GM23338 (cell line): Measurements from ENCODE around the gene ZNF236. TPM values are rescaled to one million over a fixed set of nuclear protein-coding genes. Genes with fewer than 3 reads are reported as not detected.

ENCODE experiments used
- ATAC-seq: fragments of 200-7000 bp; cut with Tn5 transposase; 3 replicates; pipeline ENCODE4 v1.9.1; 2020
- DNase-seq: peaks from one replicate; pipeline ENCODE4 v3.0.0-alpha.2; 2015; ENCODE audit warnings: low spot score
- H2AFZ ChIP-seq: fragments of 200-600 bp; sonication (generic); 2 replicates; pipeline ENCODE4 v1.8.0; 2016; ENCODE audit warnings: antibody characterized with exemption, mild to moderate bottlenecking, moderate library complexity
- H3F3A ChIP-seq: fragments of 200-600 bp; sonication (generic); replicated peaks from 2 replicates; pipeline ENCODE4 v1.8.0; 2017; ENCODE audit warnings: antibody characterized with exemption, mixed run types, low read depth
- H3K27ac ChIP-seq: fragments of 200-600 bp; sonication (generic); 2 replicates; pipeline ENCODE4 v1.6.1; 2016; ENCODE audit warnings: low read depth
- H3K27me3 ChIP-seq: fragments of 200-600 bp; sonication (generic); 2 replicates; pipeline ENCODE4 v1.8.0; 2016; ENCODE audit warnings: mild to moderate bottlenecking, mixed run types, moderate library complexity; ENCODE audit not compliant: insufficient read depth
- H3K36me3 ChIP-seq: fragments of 200-600 bp; sonication (generic); 2 replicates; pipeline ENCODE4 v1.8.0; 2016; ENCODE audit warnings: mild to moderate bottlenecking; ENCODE audit not compliant: insufficient read depth
- H3K4me1 ChIP-seq: fragments of 200-600 bp; sonication (generic); 2 replicates; pipeline ENCODE4 v1.8.0; 2016; ENCODE audit warnings: mild to moderate bottlenecking, moderate library complexity; ENCODE audit not compliant: insufficient read depth
- H3K4me2 ChIP-seq: fragments of 200-600 bp; sonication (generic); 2 replicates; pipeline ENCODE4 v1.7.1; 2017; ENCODE audit warnings: mixed run types
- H3K4me3 ChIP-seq: fragments of 200-600 bp; sonication (generic); 2 replicates; pipeline ENCODE4 v1.6.1; 2016; ENCODE audit warnings: mixed run types
- H3K79me2 ChIP-seq: fragments of 200-600 bp; sonication (generic); replicated peaks from 2 replicates; pipeline ENCODE4 v1.8.0; 2017; ENCODE audit warnings: mild to moderate bottlenecking; ENCODE audit not compliant: insufficient read depth
- H3K9me2 ChIP-seq: fragments of 200-600 bp; sonication (generic); 2 replicates; pipeline ENCODE4 v1.8.0; 2017; ENCODE audit not compliant: insufficient read depth
- H4K20me1 ChIP-seq: fragments of 200-600 bp; sonication (generic); replicated peaks from 2 replicates; pipeline ENCODE4 v1.8.0; 2017; ENCODE audit warnings: mild to moderate bottlenecking; ENCODE audit not compliant: insufficient read depth
- H3K27ac Mint-ChIP-seq: 2 replicates; pipeline ENCODE4 v1.8.0; 2020; ENCODE audit warnings: inconsistent platforms, mild to moderate bottlenecking, moderate library complexity, mixed read lengths
- H3K27me3 Mint-ChIP-seq: 3 replicates; pipeline ENCODE4 v1.8.0; 2022; ENCODE audit warnings: low read depth, mild to moderate bottlenecking, moderate library complexity, mixed read lengths, inconsistent platforms; ENCODE audit not compliant: insufficient read depth, poor library complexity
- H3K36me3 Mint-ChIP-seq: 3 replicates; pipeline ENCODE4 v1.8.0; 2021; ENCODE audit warnings: low read depth, mild to moderate bottlenecking, inconsistent platforms, moderate library complexity, mixed read lengths
- H3K4me1 Mint-ChIP-seq: 3 replicates; pipeline ENCODE4 v1.8.0; 2020; ENCODE audit warnings: mild to moderate bottlenecking, inconsistent platforms, mixed read lengths
- H3K4me3 Mint-ChIP-seq: 3 replicates; pipeline ENCODE4 v1.8.0; 2021; ENCODE audit warnings: moderate library complexity, mild to moderate bottlenecking, inconsistent platforms, mixed read lengths
- H3K9me3 Mint-ChIP-seq: 3 replicates; pipeline ENCODE4 v1.8.0; 2020; ENCODE audit warnings: moderate library complexity, mild to moderate bottlenecking, inconsistent platforms, mixed read lengths
- CREB1 ChIP-seq: fragments of 250-450 bp; sonication (Bioruptor Pico); IDR thresholded peaks from 2 replicates; pipeline ENCODE4 v1.5.0; 2020; ENCODE audit warnings: low read depth, mild to moderate bottlenecking, moderate library complexity
- CTCF ChIP-seq, 2 experiments: fragments of 200-600 bp in 1 of 2; sonication (generic) in 1 of 2; conservative IDR thresholded peaks; 2 replicates each; pipeline versions ENCODE4 v1.5.1 to v1.6.1; 2016 to 2017; ENCODE audit warnings: antibody characterized with exemption in 2 of 2, low read depth in 2 of 2, mild to moderate bottlenecking in 2 of 2, moderate library complexity in 1 of 2
- EZH2 ChIP-seq: fragments of 200-600 bp; sonication (generic); IDR thresholded peaks from one replicate; pipeline ENCODE4 v1.8.0; 2017; ENCODE audit warnings: antibody characterized with exemption, mild to moderate bottlenecking, low read depth; ENCODE audit not compliant: unreplicated experiment
- EZH2phosphoT487 ChIP-seq: fragments of 200-600 bp; sonication (generic); IDR thresholded peaks from one replicate; pipeline ENCODE4 v1.8.1; 2018; ENCODE audit warnings: antibody characterized with exemption; ENCODE audit not compliant: unreplicated experiment
- JUNB ChIP-seq: IDR thresholded peaks from one replicate; pipeline ENCODE4 v1.6.1; 2016; ENCODE audit warnings: antibody characterized with exemption; ENCODE audit not compliant: unreplicated experiment
- NANOG ChIP-seq: IDR thresholded peaks from 2 replicates; pipeline ENCODE4 v1.6.1; 2016; ENCODE audit warnings: antibody characterized with exemption, borderline replicate concordance
- POLR2AphosphoS5 ChIP-seq: IDR thresholded peaks from 2 replicates; pipeline ENCODE4 v1.6.1; 2016; ENCODE audit warnings: antibody characterized with exemption, low read depth
- REST ChIP-seq: IDR thresholded peaks from one replicate; pipeline ENCODE4 v1.6.1; 2018; ENCODE audit warnings: antibody characterized with exemption; ENCODE audit not compliant: unreplicated experiment
- STAT1 ChIP-seq: IDR thresholded peaks from one replicate; pipeline ENCODE4 v1.6.1; 2016; ENCODE audit warnings: antibody characterized with exemption; ENCODE audit not compliant: unreplicated experiment
- ZNF114 ChIP-seq: fragments of 250-450 bp; sonication (Bioruptor Pico); IDR thresholded peaks from 2 replicates; pipeline ENCODE4 v1.5.0; 2020; ENCODE audit warnings: mild to moderate bottlenecking, moderate library complexity
- ZNF331 ChIP-seq: fragments of 250-450 bp; sonication (Bioruptor Pico); IDR thresholded peaks from 2 replicates; pipeline ENCODE4 v1.5.0; 2020; ENCODE audit warnings: low read depth, mild to moderate bottlenecking, moderate library complexity
- polyA plus RNA-seq: library from polyadenylated mRNA; unstranded; fragments of >200 nt; fragmentation: Nextera tagmentation; extraction: Ambion mirVana; gene quantifications from 2 replicates; pipeline ENCODE4 v1.2.1, GENCODE V29; 2016
- total RNA-seq: library from RNA; depleted of rRNA; stranded (reverse); fragments of >200 nt; shearing (Covaris generic); gene quantifications from 2 replicates; pipeline ENCODE4 v1.2.3, GENCODE V29; 2014
- TF ChIP-seq, protein P1 (sequence below): fragments of 250-450 bp; sonication (Bioruptor Pico); IDR thresholded peaks from 2 replicates; pipeline ENCODE4 v1.5.0; 2020; ENCODE audit warnings: mild to moderate bottlenecking, moderate library complexity
- TF ChIP-seq, protein P2 (sequence below): IDR thresholded peaks from 2 replicates; pipeline ENCODE4 v1.6.1; 2016; ENCODE audit warnings: antibody characterized with exemption

Gene ZNF236
- total and polyA plus RNA-seq, 2 experiments from 2014 or later = 8.9 to 16.3 TPM

GRCh38 chr18:76855594-76855993, 33.2 kb downstream of the ZNF236 start:
- Mint-ChIP-seq H3K4me3 (no peak overlapping the region), H3K4me1 (peaks cover 14% of the 10 kb centered on the region), H3K9me3 (no peaks in the 10 kb centered on the region), H3K36me3 (peaks cover 18% of the 10 kb centered on the region; the same call in 2 of the 3 replicates), H3K27me3 (peaks cover 3% of the 10 kb centered on the region), H3K27ac (no peak overlapping the region)
- no peak overlapping the region for H3K27ac ChIP-seq
- H3K4me2 ChIP-seq = no peak overlapping the region
- H3K36me3 ChIP-seq = peaks cover 5% of the 10 kb centered on the region; the same call in 1 of the 2 replicates
- no peaks in the 10 kb centered on the region for H3K4me1 ChIP-seq
- H3F3A ChIP-seq = no peaks in the 10 kb centered on the region
- TF ChIP-seq EZH2phosphoT487 (no peak), NANOG (no peak), ZNF114 (CRISPR knock-in tag) (no peak), JUNB (no peak), CREB1 (no peak), REST (no peak), EZH2 (no peak), ZNF331 (CRISPR knock-in tag) (no peak), POLR2AphosphoS5 (no peak), CTCF (conservative IDR thresholded peaks at IDR 0.05; ENCODE audit: low read depth in 2 of 2) (no peak), STAT1 (no peak)
- TF ChIP-seq, protein P1, sequence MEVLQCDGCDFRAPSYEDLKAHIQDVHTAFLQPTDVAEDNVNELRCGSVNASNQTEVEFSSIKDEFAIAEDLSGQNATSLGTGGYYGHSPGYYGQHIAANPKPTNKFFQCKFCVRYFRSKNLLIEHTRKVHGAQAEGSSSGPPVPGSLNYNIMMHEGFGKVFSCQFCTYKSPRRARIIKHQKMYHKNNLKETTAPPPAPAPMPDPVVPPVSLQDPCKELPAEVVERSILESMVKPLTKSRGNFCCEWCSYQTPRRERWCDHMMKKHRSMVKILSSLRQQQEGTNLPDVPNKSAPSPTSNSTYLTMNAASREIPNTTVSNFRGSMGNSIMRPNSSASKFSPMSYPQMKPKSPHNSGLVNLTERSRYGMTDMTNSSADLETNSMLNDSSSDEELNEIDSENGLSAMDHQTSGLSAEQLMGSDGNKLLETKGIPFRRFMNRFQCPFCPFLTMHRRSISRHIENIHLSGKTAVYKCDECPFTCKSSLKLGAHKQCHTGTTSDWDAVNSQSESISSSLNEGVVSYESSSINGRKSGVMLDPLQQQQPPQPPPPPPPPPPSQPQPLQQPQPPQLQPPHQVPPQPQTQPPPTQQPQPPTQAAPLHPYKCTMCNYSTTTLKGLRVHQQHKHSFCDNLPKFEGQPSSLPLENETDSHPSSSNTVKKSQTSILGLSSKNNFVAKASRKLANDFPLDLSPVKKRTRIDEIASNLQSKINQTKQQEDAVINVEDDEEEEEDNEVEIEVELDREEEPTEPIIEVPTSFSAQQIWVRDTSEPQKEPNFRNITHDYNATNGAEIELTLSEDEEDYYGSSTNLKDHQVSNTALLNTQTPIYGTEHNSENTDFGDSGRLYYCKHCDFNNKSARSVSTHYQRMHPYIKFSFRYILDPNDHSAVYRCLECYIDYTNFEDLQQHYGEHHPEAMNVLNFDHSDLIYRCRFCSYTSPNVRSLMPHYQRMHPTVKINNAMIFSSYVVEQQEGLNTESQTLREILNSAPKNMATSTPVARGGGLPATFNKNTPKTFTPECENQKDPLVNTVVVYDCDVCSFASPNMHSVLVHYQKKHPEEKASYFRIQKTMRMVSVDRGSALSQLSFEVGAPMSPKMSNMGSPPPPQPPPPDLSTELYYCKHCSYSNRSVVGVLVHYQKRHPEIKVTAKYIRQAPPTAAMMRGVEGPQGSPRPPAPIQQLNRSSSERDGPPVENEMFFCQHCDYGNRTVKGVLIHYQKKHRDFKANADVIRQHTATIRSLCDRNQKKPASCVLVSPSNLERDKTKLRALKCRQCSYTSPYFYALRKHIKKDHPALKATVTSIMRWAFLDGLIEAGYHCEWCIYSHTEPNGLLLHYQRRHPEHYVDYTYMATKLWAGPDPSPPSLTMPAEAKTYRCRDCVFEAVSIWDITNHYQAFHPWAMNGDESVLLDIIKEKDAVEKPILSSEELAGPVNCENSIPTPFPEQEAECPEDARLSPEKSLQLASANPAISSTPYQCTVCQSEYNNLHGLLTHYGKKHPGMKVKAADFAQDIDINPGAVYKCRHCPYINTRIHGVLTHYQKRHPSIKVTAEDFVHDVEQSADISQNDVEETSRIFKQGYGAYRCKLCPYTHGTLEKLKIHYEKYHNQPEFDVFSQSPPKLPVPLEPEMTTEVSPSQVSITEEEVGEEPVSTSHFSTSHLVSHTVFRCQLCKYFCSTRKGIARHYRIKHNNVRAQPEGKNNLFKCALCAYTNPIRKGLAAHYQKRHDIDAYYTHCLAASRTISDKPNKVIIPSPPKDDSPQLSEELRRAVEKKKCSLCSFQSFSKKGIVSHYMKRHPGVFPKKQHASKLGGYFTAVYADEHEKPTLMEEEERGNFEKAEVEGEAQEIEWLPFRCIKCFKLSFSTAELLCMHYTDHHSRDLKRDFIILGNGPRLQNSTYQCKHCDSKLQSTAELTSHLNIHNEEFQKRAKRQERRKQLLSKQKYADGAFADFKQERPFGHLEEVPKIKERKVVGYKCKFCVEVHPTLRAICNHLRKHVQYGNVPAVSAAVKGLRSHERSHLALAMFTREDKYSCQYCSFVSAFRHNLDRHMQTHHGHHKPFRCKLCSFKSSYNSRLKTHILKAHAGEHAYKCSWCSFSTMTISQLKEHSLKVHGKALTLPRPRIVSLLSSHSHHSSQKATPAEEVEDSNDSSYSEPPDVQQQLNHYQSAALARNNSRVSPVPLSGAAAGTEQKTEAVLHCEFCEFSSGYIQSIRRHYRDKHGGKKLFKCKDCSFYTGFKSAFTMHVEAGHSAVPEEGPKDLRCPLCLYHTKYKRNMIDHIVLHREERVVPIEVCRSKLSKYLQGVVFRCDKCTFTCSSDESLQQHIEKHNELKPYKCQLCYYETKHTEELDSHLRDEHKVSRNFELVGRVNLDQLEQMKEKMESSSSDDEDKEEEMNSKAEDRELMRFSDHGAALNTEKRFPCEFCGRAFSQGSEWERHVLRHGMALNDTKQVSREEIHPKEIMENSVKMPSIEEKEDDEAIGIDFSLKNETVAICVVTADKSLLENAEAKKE = no peak
- TF ChIP-seq, protein P2, sequence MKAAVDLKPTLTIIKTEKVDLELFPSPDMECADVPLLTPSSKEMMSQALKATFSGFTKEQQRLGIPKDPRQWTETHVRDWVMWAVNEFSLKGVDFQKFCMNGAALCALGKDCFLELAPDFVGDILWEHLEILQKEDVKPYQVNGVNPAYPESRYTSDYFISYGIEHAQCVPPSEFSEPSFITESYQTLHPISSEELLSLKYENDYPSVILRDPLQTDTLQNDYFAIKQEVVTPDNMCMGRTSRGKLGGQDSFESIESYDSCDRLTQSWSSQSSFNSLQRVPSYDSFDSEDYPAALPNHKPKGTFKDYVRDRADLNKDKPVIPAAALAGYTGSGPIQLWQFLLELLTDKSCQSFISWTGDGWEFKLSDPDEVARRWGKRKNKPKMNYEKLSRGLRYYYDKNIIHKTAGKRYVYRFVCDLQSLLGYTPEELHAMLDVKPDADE = no peak
- H4K20me1 ChIP-seq = no peaks in the 10 kb centered on the region; the same call in none of the 2 replicates
- no peak overlapping the region for H2AFZ ChIP-seq
- DNase-seq (no peak), ATAC-seq (no peak)
- H3K27me3 ChIP-seq = no peaks in the 10 kb centered on the region
- H3K79me2 ChIP-seq = no peaks in the 10 kb centered on the region
- no peak overlapping the region for H3K4me3 ChIP-seq
- H3K9me2 ChIP-seq = no peaks in the 10 kb centered on the region
